TTC549 (cell line): ENCODE measurements around the gene ST6GAL2.

Experiments used
- FAIRE-seq: peaks from 2 replicates; lab custom pipeline; 2012; peaks lifted over from hg19 to GRCh38; lab: Jason Lieb, UNC

The ST6GAL2 gene

GRCh38 chr2:106827158-106827557, 58.8 kb downstream of the ST6GAL2 start:
- no peak for FAIRE-seq

GRCh38 chr2:106825161-106825560, 60.8 kb downstream of the ST6GAL2 start:
- no peak for FAIRE-seq

GRCh38 chr2:106816974-106817373, 69.0 kb downstream of the ST6GAL2 start:
- FAIRE-seq, result no peak

GRCh38 chr2:106812841-106813240, 73.1 kb downstream of the ST6GAL2 start:
- FAIRE-seq, result no peak

GRCh38 chr2:106812383-106812782, 73.6 kb downstream of the ST6GAL2 start:
- no peak for FAIRE-seq

GRCh38 chr2:106805716-106806115, 80.3 kb downstream of the ST6GAL2 start:
- FAIRE-seq, result no peak

GRCh38 chr2:106804161-106804560, 81.8 kb downstream of the ST6GAL2 start:
- FAIRE-seq, result no peak

GRCh38 chr2:106800976-106801655, 84.9 kb downstream of the ST6GAL2 start:
- FAIRE-seq, result no peak

- no peak for FAIRE-seq
Measured at GRCh38 chr2:106800180-106800579, 85.8 kb downstream of the ST6GAL2 start.

GRCh38 chr2:106798826-106799552, 87.0 kb downstream of the ST6GAL2 start:
- FAIRE-seq, result no peak

GRCh38 chr2:106797494-106797893, 88.5 kb downstream of the ST6GAL2 start:
- no peak for FAIRE-seq

GRCh38 chr2:106792671-106793070, 93.3 kb downstream of the ST6GAL2 start:
- no peak for FAIRE-seq

GRCh38 chr2:106789185-106789584, 96.8 kb downstream of the ST6GAL2 start:
- FAIRE-seq, result no peak

GRCh38 chr2:106782681-106783080, 103.3 kb downstream of the ST6GAL2 start:
- no peak for FAIRE-seq

GRCh38 chr2:106781196-106781595, 104.8 kb downstream of the ST6GAL2 start:
- no peak for FAIRE-seq

GRCh38 chr2:106771811-106772210, 114.2 kb downstream of the ST6GAL2 start:
- no peak for FAIRE-seq

GRCh38 chr2:106770986-106771385, 115.0 kb downstream of the ST6GAL2 start:
- no peak for FAIRE-seq

GRCh38 chr2:106764614-106765013, 121.4 kb downstream of the ST6GAL2 start:
- FAIRE-seq, result no peak

GRCh38 chr2:106759966-106760365, 126.0 kb downstream of the ST6GAL2 start:
- no peak for FAIRE-seq

GRCh38 chr2:106758901-106759497, 127.0 kb downstream of the ST6GAL2 start:
- FAIRE-seq, result no peak
